NCI-H2081 (cell line): ENCODE measurements around the gene MRPL11.
A peak's percentile ranks its signal among the peaks of the same experiment; 100 is the strongest.

Experiments used
- DNase-seq, 2 experiments: peaks; one replicate each; lab custom pipeline; 2025; lab: John Stamatoyannopoulos, UW

Gene MRPL11

GRCh38 chr11:66438504-66439466 lies at the start of gene MRPL11:
TSS of gene MRPL11 (minus strand) at chr11:66438848. CDS start at chr11:66438754, 94 bp downstream.
- DNase-seq: peak; percentile 92 to 97

GRCh38 chr11:66484806-66485380 lies 46.2 kb upstream of the MRPL11 start:
- no peak for DNase-seq

DNA sequence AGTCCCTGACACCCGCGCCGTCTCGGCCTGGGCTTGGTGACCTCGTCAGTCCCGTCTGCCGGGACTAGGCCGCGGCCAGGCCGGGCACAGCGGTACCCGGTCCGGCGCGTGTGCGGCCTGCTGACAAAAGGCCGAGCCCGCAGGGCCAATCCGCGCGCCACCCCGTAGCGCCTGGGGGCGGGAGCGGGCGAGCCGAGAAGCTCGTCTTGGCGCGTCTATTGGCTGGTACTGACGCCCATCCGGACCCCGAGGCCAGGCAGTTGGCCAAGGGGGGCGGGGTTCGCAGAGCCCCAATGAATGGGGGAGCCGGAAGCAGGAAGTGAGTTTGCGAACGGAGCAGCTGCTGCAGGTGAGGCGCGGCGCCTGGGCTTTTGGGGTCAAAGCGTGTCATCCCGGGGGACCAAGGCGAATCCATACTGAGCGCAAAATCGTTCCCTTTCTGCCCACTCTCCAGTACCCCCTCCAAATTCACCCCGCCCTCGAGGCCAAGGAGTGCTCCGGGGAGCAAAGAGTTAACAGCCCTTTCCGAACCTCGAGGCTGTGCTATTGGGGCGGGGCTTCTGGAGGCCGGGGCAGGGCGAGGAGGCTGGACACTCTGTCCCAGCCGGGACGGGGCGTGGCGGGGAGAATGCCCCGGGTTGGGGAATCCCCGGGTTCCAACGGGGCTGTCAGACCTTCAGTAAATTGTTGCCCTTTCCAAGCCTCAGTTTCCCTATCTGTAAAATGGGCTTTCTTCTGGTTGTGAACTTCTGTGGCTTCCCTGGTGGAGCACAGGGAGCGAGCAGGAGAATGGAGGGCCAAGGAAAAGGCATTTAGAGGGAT lies 41.7 kb upstream of the MRPL11 start, which contains the start of gene DPP3:
Gene DPP3 (plus strand): TSS at position 318 of the 822 bp plus-strand sequence. CDS start 1,767 bp downstream, outside the sequence.
- peak; percentile 97 for DNase-seq

DNA sequence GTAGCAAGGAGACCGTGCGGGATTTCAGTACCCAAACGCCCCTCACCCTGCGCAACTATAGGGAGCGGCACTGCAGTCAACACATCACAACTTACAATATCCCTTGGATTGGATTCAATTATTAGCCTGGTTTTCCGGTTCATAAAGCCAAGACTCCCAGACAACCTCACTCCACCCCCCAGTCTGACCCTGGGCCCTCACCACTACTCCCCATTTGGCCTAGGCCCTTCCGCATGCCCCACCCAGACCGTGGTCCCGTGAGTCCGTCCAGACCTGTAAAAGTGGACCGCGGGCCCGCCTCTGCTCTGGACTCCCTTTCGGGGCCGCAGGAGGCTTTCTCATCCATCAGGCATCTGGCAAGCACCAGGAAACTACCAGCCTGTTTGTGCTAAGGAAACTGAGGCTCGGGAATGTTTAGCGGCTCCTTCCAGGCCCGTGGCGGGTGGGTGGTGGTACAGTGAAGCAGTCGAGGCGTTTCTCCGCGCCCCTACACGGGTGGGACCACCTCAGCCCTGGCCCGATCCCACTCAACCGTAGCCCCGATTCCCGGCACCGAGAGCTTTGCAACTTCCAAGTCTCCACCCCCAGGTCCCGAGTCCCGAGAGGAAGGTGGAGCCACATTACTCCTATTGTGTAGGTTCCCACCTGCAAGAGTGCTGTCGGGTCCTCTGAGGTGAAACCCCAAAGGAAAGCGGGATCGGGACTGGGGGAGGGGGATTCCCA lies 40.9 kb upstream of the MRPL11 start:
- peak; percentile 68 to 88 for DNase-seq

GRCh38 chr11:66478729-66479393 lies 40.2 kb upstream of the MRPL11 start:
- peak; percentile 27 to 39 for DNase-seq

- DNase-seq: no peak
Observed at GRCh38 chr11:66477263-66478201, 38.9 kb upstream of the MRPL11 start.

DNA sequence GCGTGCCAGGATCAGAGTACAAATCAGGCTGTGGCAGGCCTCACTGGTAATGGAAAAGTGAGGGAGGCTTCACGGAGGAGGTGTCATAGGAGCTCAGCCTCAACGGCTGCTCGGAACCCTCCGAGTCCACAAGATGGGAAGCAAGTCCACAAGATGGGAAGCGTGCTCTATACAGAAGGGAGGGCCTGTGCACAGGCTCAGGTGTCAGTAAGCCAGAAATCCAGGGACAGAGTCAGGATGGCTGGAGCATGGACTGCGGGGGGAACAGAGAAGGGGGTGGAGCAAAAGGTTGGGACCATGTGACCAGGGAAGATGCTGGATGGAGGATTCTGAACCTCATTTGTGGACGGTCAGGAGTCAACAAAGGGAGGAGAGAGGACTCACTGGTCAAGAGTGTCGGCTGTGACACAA lies 38.2 kb upstream of the MRPL11 start:
- DNase-seq: no peak

- no peak for DNase-seq
Observed at GRCh38 chr11:66476173-66476840, 37.7 kb upstream of the MRPL11 start.

DNA sequence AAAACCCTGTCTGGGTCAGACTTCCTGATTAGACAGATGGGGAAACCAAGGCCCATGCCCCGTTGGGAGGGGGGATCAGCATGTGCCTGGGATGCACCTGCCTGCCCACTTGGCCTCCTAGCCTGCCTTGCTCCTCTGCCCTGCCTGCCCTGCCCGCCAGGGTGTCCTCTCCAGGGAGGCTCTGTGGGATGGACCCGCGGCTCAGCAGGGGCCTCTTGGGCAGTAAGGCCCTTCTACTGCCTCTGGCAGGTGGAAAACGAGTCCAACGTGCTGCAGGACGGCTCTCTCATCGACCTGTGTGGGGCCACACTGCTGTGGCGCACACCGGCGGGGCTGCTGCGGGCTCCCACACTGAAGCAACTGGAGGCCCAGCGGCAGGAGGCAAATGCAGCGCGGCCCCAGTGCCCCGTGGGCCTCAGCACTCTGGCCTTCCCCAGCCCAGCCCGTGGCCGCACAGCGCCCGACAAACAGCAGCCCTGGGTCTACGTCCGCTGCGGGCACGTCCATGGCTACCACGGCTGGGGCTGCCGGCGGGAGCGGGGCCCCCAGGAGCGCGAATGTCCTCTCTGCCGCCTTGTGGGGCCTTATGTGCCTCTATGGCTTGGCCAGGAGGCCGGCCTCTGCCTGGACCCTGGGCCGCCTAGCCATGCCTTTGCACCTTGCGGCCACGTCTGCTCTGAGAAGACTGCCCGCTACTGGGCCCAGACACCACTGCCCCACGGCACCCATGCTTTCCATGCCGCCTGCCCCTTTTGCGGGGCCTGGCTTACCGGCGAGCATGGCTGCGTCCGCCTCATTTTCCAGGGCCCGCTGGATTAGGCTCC lies 36.9 kb upstream of the MRPL11 start:
- DNase-seq: no peak

GRCh38 chr11:66473608-66474515 lies 35.2 kb upstream of the MRPL11 start:
- DNase-seq: no peak

GRCh38 chr11:66473167-66473566 lies 34.5 kb upstream of the MRPL11 start:
- DNase-seq: no peak

DNA sequence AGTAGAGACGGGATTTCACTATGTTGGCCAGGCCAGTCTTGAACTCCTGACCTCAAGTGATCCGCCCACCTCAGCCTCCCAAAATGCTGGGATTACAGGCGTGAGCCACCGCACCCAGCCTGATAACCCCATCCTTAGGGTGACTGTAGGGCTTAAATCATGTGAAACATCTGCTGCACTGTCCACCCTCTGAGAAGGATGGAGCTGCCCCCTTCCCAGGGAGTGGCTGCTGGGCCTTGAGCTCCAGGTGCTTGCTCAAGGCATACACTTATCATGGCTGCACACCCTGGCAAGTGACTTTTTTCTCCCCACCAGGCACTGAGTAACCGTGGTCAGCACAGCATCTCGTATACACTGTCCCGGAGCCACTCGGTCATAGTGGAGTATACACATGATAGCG lies 33.4 kb upstream of the MRPL11 start:
- DNase-seq: no peak

DNA sequence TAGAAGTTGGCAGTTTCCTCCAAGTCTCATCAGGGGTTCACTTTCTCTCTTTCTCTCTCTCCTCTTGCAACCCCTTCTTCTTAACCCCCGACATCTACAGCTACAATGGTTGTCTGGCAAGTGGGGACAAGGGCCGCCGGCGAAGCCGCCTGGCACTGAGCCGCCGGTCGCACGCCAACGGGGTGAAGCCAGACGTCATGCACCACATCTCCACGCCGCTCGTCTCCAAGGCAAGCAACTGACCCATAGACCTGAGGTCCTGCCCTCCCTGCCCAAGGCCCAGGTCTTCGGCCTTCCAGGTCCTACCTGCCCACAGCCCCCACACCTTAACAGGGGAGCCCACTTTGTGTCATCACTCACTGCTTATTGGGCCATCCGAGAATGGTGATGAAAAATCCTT lies 32.5 kb upstream of the MRPL11 start:
- no peak for DNase-seq

GRCh38 chr11:66470015-66470414 lies 31.4 kb upstream of the MRPL11 start:
- no peak for DNase-seq

DNA sequence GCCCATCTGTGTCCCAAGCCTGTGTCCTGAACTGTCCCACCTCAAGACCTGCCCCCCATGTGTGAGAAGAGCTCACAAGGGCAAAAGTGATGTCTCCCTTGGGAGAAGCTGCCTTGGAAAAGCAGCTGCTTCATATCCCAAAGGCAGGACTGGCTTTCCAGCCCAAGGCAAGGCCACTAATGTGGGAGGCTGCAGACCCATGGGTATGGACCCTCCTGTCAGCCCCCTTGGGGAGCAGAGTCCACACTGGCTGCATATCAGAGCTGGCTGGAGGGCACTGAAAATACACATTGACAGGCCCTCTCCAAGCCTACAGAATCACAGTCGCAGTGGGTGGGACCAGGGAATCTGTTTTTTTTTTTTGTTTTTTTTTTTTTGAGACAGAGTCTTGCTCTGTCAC lies 30.8 kb upstream of the MRPL11 start:
- DNase-seq: no peak

DNA sequence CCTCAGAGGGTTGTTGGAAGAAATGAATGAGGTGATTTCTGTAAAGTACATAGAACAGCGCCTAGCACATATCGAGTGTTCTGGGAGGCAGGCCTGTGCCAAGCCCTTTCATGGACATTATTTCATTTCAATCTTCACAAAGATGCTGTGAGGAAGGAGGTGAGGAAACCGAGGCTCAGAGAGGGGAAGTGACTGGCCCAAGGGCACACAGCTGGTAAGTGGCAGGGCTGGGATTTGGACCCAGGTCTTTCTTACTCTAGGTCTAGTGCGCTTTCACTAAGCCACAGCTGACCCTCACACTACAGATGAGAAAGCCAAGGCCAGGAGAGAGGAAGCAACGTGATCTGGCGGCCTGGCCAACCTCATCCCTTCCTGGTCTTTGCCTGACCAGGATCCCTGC lies 30.0 kb upstream of the MRPL11 start:
- DNase-seq: no peak

DNA sequence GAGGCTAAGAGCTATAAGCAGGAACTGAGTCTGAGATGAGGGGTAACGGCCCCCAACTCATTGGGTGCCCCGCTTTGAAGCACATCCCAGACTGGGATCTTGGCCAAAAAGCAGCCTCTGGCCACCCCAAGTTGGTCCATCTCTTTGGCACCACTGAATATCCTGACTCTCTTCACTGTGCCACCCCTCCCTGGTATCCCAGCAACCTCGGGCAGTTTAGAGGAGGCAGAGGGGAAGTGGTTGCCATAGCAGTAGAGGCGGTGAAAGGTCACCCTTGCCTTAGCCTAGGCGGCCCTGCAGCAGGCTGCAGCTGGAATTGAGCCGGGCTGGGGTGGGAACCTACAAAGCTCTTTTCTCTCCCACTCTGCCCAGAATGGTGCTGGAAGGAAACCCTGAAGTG lies 29.1 kb upstream of the MRPL11 start:
- peak in 1 of 2 experiments; percentile 20 for DNase-seq
